Stimulated activated naive CD8-positive, alpha-beta T cell treated with anti-CD3 and anti-CD28 coated beads, Interleukin-15, amount 100 ng/mL, for 72 hours (primary cell): ENCODE results near the gene DENND4A.
"Not testable (repeated sequence)": the region's sequence is repeated elsewhere in the genome, so short reads cannot be mapped to it uniquely, and the experiment has no call there.

Experiments used
- ATAC-seq: fragments of 150-1000 bp; cut with Tn5 transposase; 2 replicates; pipeline ENCODE4 v1.10.0; 2021; ENCODE audit warnings: mild to moderate bottlenecking, moderate library complexity
- DNase-seq, 2 donors: peaks; one replicate each; pipeline ENCODE4 v3.0.0; 2021 to 2022
- H3K27ac Mint-ChIP-seq, 2 donors: one replicate each; pipeline ENCODE4 v1.8.0; 2022; ENCODE audit warnings: mild to moderate bottlenecking in 2 of 2, mixed read lengths in 2 of 2, moderate library complexity in 2 of 2
- H3K27me3 Mint-ChIP-seq: one replicate; pipeline ENCODE4 v1.8.0; 2022; ENCODE audit warnings: mixed read lengths
- H3K4me1 Mint-ChIP-seq: one replicate; pipeline ENCODE4 v1.8.0; 2022; ENCODE audit warnings: mild to moderate bottlenecking, mixed read lengths
- H3K4me3 Mint-ChIP-seq, 2 donors: one replicate each; pipeline ENCODE4 v1.8.0; 2022; ENCODE audit warnings: mild to moderate bottlenecking in 2 of 2, mixed read lengths in 2 of 2, moderate library complexity in 1 of 2
- H3K9me3 Mint-ChIP-seq, 2 donors: one replicate each; pipeline ENCODE4 v1.8.0; 2022; ENCODE audit warnings: mixed read lengths in 2 of 2

DENND4A gene

GRCh38 chr15:65761210-65761926 is 30.7 kb downstream of the DENND4A start:
- no peaks in the 10 kb centered on the region for H3K27me3 Mint-ChIP-seq
- peak; percentile 57 for ATAC-seq
- DNase-seq, result no peak
- no peaks in the 10 kb centered on the region for H3K9me3 Mint-ChIP-seq
- peaks cover 45% of the 10 kb centered on the region for H3K4me1 Mint-ChIP-seq
- peak overlapping the region; percentile 6 to 58 for H3K4me3 Mint-ChIP-seq
- H3K27ac Mint-ChIP-seq, result peak overlapping the region; percentile 77 to 82

DNA sequence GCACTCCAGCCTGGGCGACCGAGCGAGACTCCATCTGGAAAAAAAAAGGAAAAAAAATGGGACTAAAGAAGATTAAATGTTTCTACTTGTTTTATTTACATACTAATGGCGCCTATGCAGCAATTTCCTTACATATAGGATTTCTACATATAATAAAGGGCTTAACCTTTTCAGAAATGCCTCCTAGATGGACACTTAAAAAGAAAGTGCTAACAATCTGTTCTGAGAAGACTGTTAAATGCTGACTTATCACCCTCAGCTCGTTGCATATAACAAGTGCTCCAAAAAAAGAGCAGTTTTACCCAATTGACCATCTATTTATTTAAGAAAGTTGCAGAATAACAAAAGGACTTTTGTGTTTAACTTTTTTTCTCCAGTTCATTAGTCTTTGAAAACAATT is 32.7 kb downstream of the DENND4A start:
- peaks cover 34% of the 10 kb centered on the region for H3K4me1 Mint-ChIP-seq
- H3K27ac Mint-ChIP-seq, result no peak overlapping the region
- ATAC-seq (no peak), DNase-seq (no peak)
- H3K4me3 Mint-ChIP-seq, result no peak overlapping the region
- no peaks in the 10 kb centered on the region for H3K27me3 Mint-ChIP-seq
- H3K9me3 Mint-ChIP-seq, result no peaks in the 10 kb centered on the region

- no peaks in the 10 kb centered on the region for H3K27me3 Mint-ChIP-seq
- H3K4me3 Mint-ChIP-seq, result no peak overlapping the region
- ATAC-seq (no peak), DNase-seq (no peak)
- no peak overlapping the region for H3K27ac Mint-ChIP-seq
- H3K9me3 Mint-ChIP-seq, result no peaks in the 10 kb centered on the region
- peaks cover 31% of the 10 kb centered on the region for H3K4me1 Mint-ChIP-seq
These were observed 33.9 kb downstream of the DENND4A start for GRCh38 chr15:65758242-65758641.

- Mint-ChIP-seq H3K27me3 (no peaks in the 10 kb centered on the region), H3K4me1 (peaks cover 23% of the 10 kb centered on the region), H3K9me3 (no peaks in the 10 kb centered on the region), H3K27ac (no peak overlapping the region), H3K4me3 (no peak overlapping the region)
- ATAC-seq (no peak), DNase-seq (no peak)
These were observed 34.8 kb downstream of the DENND4A start for GRCh38 chr15:65757256-65757655.

- H3K27me3 Mint-ChIP-seq, result no peaks in the 10 kb centered on the region
- no peak overlapping the region for H3K4me3 Mint-ChIP-seq
- DNase-seq (no peak), ATAC-seq (no peak)
- no peak overlapping the region for H3K27ac Mint-ChIP-seq
- H3K9me3 Mint-ChIP-seq, result no peaks in the 10 kb centered on the region
- peaks cover 2% of the 10 kb centered on the region for H3K4me1 Mint-ChIP-seq
These were observed 39.9 kb downstream of the DENND4A start for GRCh38 chr15:65752151-65752700.

GRCh38 chr15:65751431-65751830 is 40.7 kb downstream of the DENND4A start:
- no peaks in the 10 kb centered on the region for H3K9me3 Mint-ChIP-seq
- ATAC-seq (no peak), DNase-seq (no peak)
- no peak overlapping the region for H3K4me3 Mint-ChIP-seq
- no peak overlapping the region for H3K27ac Mint-ChIP-seq
- H3K27me3 Mint-ChIP-seq, result no peaks in the 10 kb centered on the region
- no peaks in the 10 kb centered on the region for H3K4me1 Mint-ChIP-seq

DNA sequence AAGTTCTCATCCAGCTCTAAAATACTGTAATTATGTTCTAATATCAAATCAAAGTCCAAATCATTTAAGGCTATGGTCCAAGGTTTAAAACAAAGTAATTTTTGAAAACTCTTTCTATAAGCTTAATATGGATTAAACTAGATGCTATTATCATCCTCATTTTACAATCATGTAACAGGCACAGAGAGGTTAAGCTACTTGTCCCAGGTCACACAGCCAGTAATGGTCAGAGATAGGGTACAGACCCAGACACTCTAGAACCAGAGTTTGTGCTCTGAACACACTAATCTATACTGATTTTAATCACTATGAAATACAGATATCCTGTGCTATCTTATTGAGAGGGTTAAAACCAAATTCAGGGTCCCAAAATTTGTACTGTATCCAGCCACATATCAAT is 44.8 kb downstream of the DENND4A start:
- ATAC-seq, result no peak
- H3K9me3 Mint-ChIP-seq, result no peaks in the 10 kb centered on the region

GRCh38 chr15:65743637-65744252 is 48.3 kb downstream of the DENND4A start:
- Mint-ChIP-seq H3K27ac (peak overlapping the region in 1 of 2 donors; percentile 9), H3K9me3 (no peaks in the 10 kb centered on the region), H3K27me3 (no peaks in the 10 kb centered on the region)

More for the DNA sequence above, 44.8 kb downstream of the DENND4A start:
- no peak for DNase-seq
- Mint-ChIP-seq H3K27me3 (no peaks in the 10 kb centered on the region), H3K4me3 (no peak overlapping the region), H3K4me1 (no peaks in the 10 kb centered on the region), H3K27ac (no peak overlapping the region)

DNA sequence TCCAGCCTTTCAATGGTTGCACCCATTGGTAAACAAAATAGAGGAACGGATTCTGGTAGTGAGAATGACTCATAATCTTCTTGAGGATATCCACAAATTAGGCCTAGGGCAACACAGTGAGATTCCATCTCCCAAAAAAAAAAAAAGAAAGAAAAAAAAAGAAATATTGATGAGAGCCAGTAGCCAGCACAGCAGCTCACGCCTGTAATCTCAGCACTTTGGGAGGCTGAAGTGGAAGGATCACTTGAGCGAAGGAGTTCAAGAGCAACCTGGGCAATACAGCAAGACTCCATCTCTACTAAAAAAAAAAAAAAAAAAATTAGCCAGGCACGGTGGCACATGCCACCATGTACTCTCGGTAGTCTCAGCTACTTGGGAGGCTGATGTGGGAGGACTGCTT is 51.9 kb downstream of the DENND4A start:
- no peaks in the 10 kb centered on the region for H3K9me3 Mint-ChIP-seq
- H3K27ac Mint-ChIP-seq, result no peak overlapping the region
- no peaks in the 10 kb centered on the region for H3K27me3 Mint-ChIP-seq
- DNase-seq, result no peak
- H3K4me1 Mint-ChIP-seq, result no peaks in the 10 kb centered on the region
- no peak overlapping the region for H3K4me3 Mint-ChIP-seq
- ATAC-seq, result no peak

More at GRCh38 chr15:65743637-65744252, 48.3 kb downstream of the DENND4A start:
- Mint-ChIP-seq H3K4me3 (no peak overlapping the region), H3K4me1 (no peaks in the 10 kb centered on the region)
- no peak for ATAC-seq
- no peak for DNase-seq

DNA sequence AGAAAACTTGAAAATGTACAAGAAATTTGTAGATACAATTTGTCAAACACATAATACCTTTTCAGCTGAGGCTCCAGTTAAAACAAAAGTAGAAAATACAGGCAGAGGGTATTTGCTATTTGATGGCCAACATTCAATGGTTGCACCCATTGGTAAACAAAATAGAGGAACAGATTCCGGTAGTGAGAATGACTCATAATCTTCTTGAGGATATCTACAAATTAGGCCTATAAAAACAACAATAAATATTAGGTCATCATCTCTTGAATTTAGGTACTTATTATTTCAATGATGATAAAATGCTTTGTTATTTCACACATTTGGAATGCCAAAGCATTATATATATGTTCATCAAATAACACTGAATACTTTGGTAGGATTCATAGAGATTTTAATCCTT is 53.4 kb downstream of the DENND4A start:
- ATAC-seq (no peak), DNase-seq (no peak)
- Mint-ChIP-seq H3K27ac (no peak overlapping the region), H3K4me3 (no peak overlapping the region), H3K4me1 (no peaks in the 10 kb centered on the region), H3K27me3 (no peaks in the 10 kb centered on the region), H3K9me3 (no peaks in the 10 kb centered on the region)

GRCh38 chr15:65733599-65733998 is 58.5 kb downstream of the DENND4A start:
- H3K4me1 Mint-ChIP-seq, H3K27me3 Mint-ChIP-seq, H3K27ac Mint-ChIP-seq, ATAC-seq, H3K4me3 Mint-ChIP-seq, DNase-seq, H3K9me3 Mint-ChIP-seq: not testable (repeated sequence)

- no peak for ATAC-seq
- no peak for DNase-seq
- Mint-ChIP-seq H3K27ac (no peak overlapping the region), H3K27me3 (no peaks in the 10 kb centered on the region), H3K9me3 (no peaks in the 10 kb centered on the region), H3K4me3 (no peak overlapping the region), H3K4me1 (no peaks in the 10 kb centered on the region)
These were observed 59.4 kb downstream of the DENND4A start for GRCh38 chr15:65732698-65733097.

DNA sequence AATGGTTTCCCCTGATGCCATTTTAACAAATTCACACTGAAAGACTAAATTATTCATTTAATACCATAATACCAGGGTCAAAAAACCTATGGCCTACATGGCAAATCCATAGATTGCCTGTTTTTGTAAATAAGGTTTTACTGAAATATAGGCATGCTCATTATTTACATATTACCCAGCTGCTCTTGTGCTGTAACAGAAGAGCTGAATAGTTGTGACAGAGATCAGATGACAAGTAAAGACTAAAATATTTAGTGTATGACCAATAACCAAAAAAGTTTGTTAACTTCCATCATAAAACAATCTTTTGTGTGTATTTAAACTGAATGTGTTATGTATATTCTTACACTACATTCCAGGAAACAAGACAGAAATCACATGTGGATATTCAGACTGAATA is 60.2 kb downstream of the DENND4A start:
- Mint-ChIP-seq H3K27ac (no peak overlapping the region), H3K27me3 (no peaks in the 10 kb centered on the region), H3K4me1 (no peaks in the 10 kb centered on the region), H3K4me3 (no peak overlapping the region), H3K9me3 (no peaks in the 10 kb centered on the region)
- DNase-seq, result no peak
- no peak for ATAC-seq

GRCh38 chr15:65730549-65731172 is 61.4 kb downstream of the DENND4A start:
- H3K9me3 Mint-ChIP-seq, result no peaks in the 10 kb centered on the region
- H3K27ac Mint-ChIP-seq, result no peak overlapping the region
- H3K4me1 Mint-ChIP-seq, result no peaks in the 10 kb centered on the region
- no peak overlapping the region for H3K4me3 Mint-ChIP-seq
- no peaks in the 10 kb centered on the region for H3K27me3 Mint-ChIP-seq
- ATAC-seq (no peak), DNase-seq (no peak)

- peak overlapping the region in 1 of 2 donors; percentile 12 for H3K27ac Mint-ChIP-seq
- no peaks in the 10 kb centered on the region for H3K9me3 Mint-ChIP-seq
- H3K4me3 Mint-ChIP-seq, result no peak overlapping the region
- H3K27me3 Mint-ChIP-seq, result no peaks in the 10 kb centered on the region
- no peak for ATAC-seq
- no peaks in the 10 kb centered on the region for H3K4me1 Mint-ChIP-seq
- DNase-seq, result no peak
These were observed 67.5 kb downstream of the DENND4A start for GRCh38 chr15:65724464-65725215.
